Measurements from ENCODE around the gene CDADC1.

DNA sequence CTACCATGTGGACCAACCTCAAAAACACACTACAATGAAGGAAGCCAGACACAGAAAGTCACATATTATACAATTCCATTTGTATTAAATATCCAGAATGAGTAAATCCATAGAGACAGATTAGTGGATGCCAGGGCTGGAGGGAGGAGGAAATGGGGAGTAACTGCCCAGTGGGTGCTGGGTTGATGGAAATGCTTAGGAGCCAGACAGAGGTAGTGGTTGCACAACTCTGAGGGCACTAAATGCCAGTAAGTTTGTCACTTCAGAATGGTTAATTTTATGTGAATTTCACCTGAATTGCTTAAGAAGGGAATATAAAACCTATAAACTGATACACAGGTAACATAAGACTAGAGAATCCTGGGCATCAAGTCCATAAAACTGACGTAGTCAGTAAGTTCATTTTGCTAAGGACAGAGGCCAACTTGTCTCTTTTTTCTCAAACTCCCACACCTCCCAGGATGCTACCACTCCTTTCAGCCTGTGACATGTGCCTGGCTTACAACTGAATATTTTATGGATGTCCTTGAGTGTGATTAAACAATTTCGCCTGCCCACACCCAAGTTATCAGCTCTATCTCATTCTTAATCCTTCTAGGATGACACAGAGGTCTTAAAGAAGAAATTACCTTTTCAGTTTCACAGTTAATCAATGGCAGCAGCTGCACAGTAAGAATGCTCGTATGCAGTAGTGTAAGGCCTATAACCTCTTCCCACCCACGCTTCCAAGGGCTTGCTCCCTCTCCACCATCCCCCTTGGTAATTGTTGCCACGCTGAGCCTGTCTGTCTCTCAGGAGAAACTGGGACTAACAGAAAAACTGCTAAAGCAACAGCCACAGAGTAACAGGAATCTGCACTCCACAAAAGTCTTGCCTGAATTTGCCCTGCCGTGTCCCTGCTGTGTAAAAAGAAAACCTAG is 33.5 kb upstream of the CDADC1 start:
- TF ChIP-seq, protein P1, sequence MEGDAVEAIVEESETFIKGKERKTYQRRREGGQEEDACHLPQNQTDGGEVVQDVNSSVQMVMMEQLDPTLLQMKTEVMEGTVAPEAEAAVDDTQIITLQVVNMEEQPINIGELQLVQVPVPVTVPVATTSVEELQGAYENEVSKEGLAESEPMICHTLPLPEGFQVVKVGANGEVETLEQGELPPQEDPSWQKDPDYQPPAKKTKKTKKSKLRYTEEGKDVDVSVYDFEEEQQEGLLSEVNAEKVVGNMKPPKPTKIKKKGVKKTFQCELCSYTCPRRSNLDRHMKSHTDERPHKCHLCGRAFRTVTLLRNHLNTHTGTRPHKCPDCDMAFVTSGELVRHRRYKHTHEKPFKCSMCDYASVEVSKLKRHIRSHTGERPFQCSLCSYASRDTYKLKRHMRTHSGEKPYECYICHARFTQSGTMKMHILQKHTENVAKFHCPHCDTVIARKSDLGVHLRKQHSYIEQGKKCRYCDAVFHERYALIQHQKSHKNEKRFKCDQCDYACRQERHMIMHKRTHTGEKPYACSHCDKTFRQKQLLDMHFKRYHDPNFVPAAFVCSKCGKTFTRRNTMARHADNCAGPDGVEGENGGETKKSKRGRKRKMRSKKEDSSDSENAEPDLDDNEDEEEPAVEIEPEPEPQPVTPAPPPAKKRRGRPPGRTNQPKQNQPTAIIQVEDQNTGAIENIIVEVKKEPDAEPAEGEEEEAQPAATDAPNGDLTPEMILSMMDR (IDR thresholded peaks at IDR 0.05 in 2 of 3, conservative IDR thresholded peaks at IDR 0.05 in 1 of 3; ENCODE audit: control insufficient read depth in 2 of 3, extremely low read depth in 1 of 3, insufficient read depth in 1 of 3, low read depth in 3 of 3, low read length in 3 of 3): no peak
- no peak for TF ChIP-seq POLR2A (IDR thresholded peaks at IDR 0.05; ENCODE audit: low read depth, low read length)

All from GM12878 (cell line).